ENCODE results near the gene FBRS.

- TF ChIP-seq CTCF (conservative IDR thresholded peaks at IDR 0.05) (no peak), EZH2 (IDR thresholded peaks at IDR 0.05; ENCODE audit: low read depth) (no peak)
Observed at GRCh38 chr16:30619638-30620037, 38.6 kb upstream of the FBRS start.

All from PC-9 (cell line).